Stimulated activated CD4-positive, alpha-beta T cell treated with anti-CD3 and anti-CD28 coated beads, Interleukin-15, amount 100 ng/mL, for 24 hours (primary cell): ENCODE data around the gene DNM1.

ENCODE experiments used
- DNase-seq: peaks from one replicate; pipeline ENCODE4 v3.0.0-alpha.2; 2020

DNM1 gene

GRCh38 chr9:128203024-128203706 is at the start of gene DNM1:
Gene DNM1, plus strand, starts transcription at chr9:128203379. Its CDS starts 92 bp downstream, at chr9:128203471.
- DNase-seq: peak; percentile 74

GRCh38 chr9:128153947-128154695 is 49.1 kb upstream of the DNM1 start:
- DNase-seq: no peak

GRCh38 chr9:128155736-128156500 is 47.3 kb upstream of the DNM1 start:
- DNase-seq: no peak

GRCh38 chr9:128159522-128159783 is 43.7 kb upstream of the DNM1 start:
- DNase-seq: peak; percentile 56

- DNase-seq: peak; percentile 97
Observed at GRCh38 chr9:128159784-128160602, 43.2 kb upstream of the DNM1 start, which contains the start of gene BBLN. Gene BBLN, plus strand, starts transcription at chr9:128160265. Its CDS starts 143 bp downstream, at chr9:128160408.

- DNase-seq: peak; percentile 75
Observed at GRCh38 chr9:128160603-128160987, 42.6 kb upstream of the DNM1 start.

- DNase-seq: no peak
Observed at GRCh38 chr9:128161215-128161902, 41.8 kb upstream of the DNM1 start.

GRCh38 chr9:128162215-128163026 is 40.8 kb upstream of the DNM1 start:
- no peak for DNase-seq

- no peak for DNase-seq
Observed at GRCh38 chr9:128163027-128163515, 40.1 kb upstream of the DNM1 start.

- DNase-seq: no peak
Observed at GRCh38 chr9:128163523-128164306, 39.5 kb upstream of the DNM1 start.

GRCh38 chr9:128164307-128164885 is 38.8 kb upstream of the DNM1 start:
- no peak for DNase-seq

GRCh38 chr9:128166169-128166568 is 37.0 kb upstream of the DNM1 start:
- no peak for DNase-seq

GRCh38 chr9:128167209-128167608 is 36.0 kb upstream of the DNM1 start:
- DNase-seq: no peak

- no peak for DNase-seq
Observed at GRCh38 chr9:128168731-128169308, 34.4 kb upstream of the DNM1 start.

GRCh38 chr9:128169492-128169891 is 33.7 kb upstream of the DNM1 start:
- DNase-seq: no peak

GRCh38 chr9:128169925-128170324 is 33.3 kb upstream of the DNM1 start:
- DNase-seq: no peak

GRCh38 chr9:128174062-128174461 is 29.1 kb upstream of the DNM1 start:
- no peak for DNase-seq

- no peak for DNase-seq
Observed at GRCh38 chr9:128175102-128175563, 28.0 kb upstream of the DNM1 start.

GRCh38 chr9:128175726-128176125 is 27.5 kb upstream of the DNM1 start:
- no peak for DNase-seq
